SH-SY5Y (cell line): Measurements from ENCODE around the gene ATP8A2.

ENCODE experiments used
- GATA2 ChIP-seq: IDR thresholded peaks from 2 replicates; pipeline ENCODE4 v1.6.1; 2011; ENCODE audit warnings: mild to moderate bottlenecking, low read depth, low read length
- GATA3 ChIP-seq: IDR thresholded peaks from 2 replicates; pipeline ENCODE4 v1.6.1; 2011; ENCODE audit warnings: low read depth, mild to moderate bottlenecking, low read length, moderate library complexity

GRCh38 chr13:25324100-25324499, 47.7 kb upstream of the ATP8A2 start:
- TF ChIP-seq GATA2 (no peak), GATA3 (no peak)
